Mucosa of rectum (tissue), 2 donors: Measurements from ENCODE around the gene DUSP22.

Experiments
- H3K27ac ChIP-seq, 2 donors: one replicate each; pipeline ENCODE4 v1.7.0; 2013; ENCODE audit warnings: inconsistent platforms in 2 of 2, low read depth in 2 of 2, low read length in 2 of 2
- H3K27me3 ChIP-seq, 2 donors: one replicate each; pipeline ENCODE4 v1.7.0; 2013; ENCODE audit warnings: low read length in 2 of 2; ENCODE audit not compliant: control insufficient read depth in 2 of 2, insufficient read depth in 2 of 2
- H3K36me3 ChIP-seq, 2 donors: one replicate each; pipeline ENCODE4 v1.7.0; 2013; ENCODE audit warnings: low read length in 2 of 2; ENCODE audit not compliant: control insufficient read depth in 2 of 2, insufficient read depth in 2 of 2
- H3K4me1 ChIP-seq, 2 donors: one replicate each; pipeline ENCODE4 v1.7.0; 2013; ENCODE audit warnings: low read length in 2 of 2, mild to moderate bottlenecking in 1 of 2; ENCODE audit not compliant: control insufficient read depth in 2 of 2, insufficient read depth in 2 of 2
- H3K4me3 ChIP-seq, 2 donors: one replicate each; pipeline ENCODE4 v1.7.0; 2013; ENCODE audit warnings: low read length in 2 of 2
- H3K9ac ChIP-seq, 2 donors: one replicate each; pipeline ENCODE4 v1.7.0; 2013; ENCODE audit warnings: low read length in 2 of 2, low read depth in 1 of 2, mild to moderate bottlenecking in 1 of 2
- H3K9me3 ChIP-seq, 2 donors: one replicate each; pipeline ENCODE4 v1.7.0; 2013; ENCODE audit warnings: low read length in 2 of 2; ENCODE audit not compliant: control insufficient read depth in 2 of 2
- donor health status: healthy.
- donor health status: Normal muscosa, but diverticular disease.

DUSP22 gene

GRCh38 chr6:396126-396520 is 103.8 kb downstream of the DUSP22 start:
- H3K9ac ChIP-seq, result no peak overlapping the region
- no peak overlapping the region for H3K4me3 ChIP-seq
- no peaks in the 10 kb centered on the region for H3K9me3 ChIP-seq
- peaks cover 2 to 3% of the 10 kb centered on the region in 2 donors for H3K4me1 ChIP-seq
- no peaks in the 10 kb centered on the region for H3K36me3 ChIP-seq
- H3K27ac ChIP-seq, result no peak overlapping the region
- peaks cover 28 to 32% of the 10 kb centered on the region in 2 donors for H3K27me3 ChIP-seq

DNA sequence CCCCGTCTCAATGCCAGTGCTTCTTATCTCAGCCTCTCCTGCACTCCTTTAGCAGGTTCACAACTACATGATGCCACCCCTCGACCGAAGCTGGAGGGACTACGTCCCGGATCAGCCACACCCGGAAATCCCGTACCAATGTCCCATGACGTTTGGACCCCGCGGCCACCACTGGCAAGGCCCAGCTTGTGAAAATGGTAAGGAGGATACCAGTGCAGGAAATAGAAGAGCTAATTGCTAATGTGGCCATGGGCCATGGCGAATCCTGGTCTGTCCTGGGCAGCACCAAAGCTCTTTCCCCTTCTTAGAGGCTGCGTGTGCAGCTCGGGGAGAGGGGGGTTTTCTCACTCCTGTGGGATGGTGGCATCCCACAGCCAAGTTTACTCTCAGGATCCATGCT is 104.8 kb downstream of the DUSP22 start:
- no peak overlapping the region for H3K9ac ChIP-seq
- H3K4me1 ChIP-seq, result peaks cover 1 to 3% of the 10 kb centered on the region in 2 donors
- peaks cover 25 to 26% of the 10 kb centered on the region in 2 donors for H3K27me3 ChIP-seq
- no peaks in the 10 kb centered on the region for H3K36me3 ChIP-seq
- H3K4me3 ChIP-seq, result no peak overlapping the region
- no peak overlapping the region for H3K27ac ChIP-seq
- no peaks in the 10 kb centered on the region for H3K9me3 ChIP-seq

DNA sequence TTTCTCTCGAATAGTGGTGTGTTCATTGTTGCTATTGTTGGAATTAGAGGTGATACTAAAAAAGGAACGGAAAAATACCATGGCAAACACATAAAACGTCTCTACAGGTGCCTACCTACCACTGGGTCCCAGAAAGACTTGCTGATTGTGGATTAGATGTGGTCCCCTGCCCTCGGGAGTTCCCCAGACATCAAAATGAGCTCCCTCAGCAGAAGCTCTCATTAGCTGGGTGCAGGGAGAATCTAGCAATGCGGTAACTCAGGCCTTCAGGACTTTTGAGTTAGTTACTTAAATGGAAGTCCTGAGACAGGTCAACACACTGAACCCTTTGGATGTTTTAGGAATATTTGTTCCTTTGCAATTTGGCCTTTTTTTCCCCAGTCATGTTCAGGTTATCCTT is 105.3 kb downstream of the DUSP22 start:
- H3K9ac ChIP-seq, result no peak overlapping the region
- H3K27me3 ChIP-seq, result peaks cover 20 to 21% of the 10 kb centered on the region in 2 donors
- H3K27ac ChIP-seq, result no peak overlapping the region
- H3K4me1 ChIP-seq, result peaks cover 0 to under 1% of the 10 kb centered on the region in 2 donors
- H3K4me3 ChIP-seq, result no peak overlapping the region
- H3K9me3 ChIP-seq, result no peaks in the 10 kb centered on the region
- H3K36me3 ChIP-seq, result no peaks in the 10 kb centered on the region

- H3K9ac ChIP-seq, result no peak overlapping the region
- H3K27me3 ChIP-seq, result peaks cover 16 to 20% of the 10 kb centered on the region in 2 donors
- H3K4me1 ChIP-seq, result no peaks in the 10 kb centered on the region
- no peak overlapping the region for H3K4me3 ChIP-seq
- no peak overlapping the region for H3K27ac ChIP-seq
- H3K9me3 ChIP-seq, result no peaks in the 10 kb centered on the region
- H3K36me3 ChIP-seq, result no peaks in the 10 kb centered on the region
Measured at GRCh38 chr6:398065-398464, 105.8 kb downstream of the DUSP22 start.

DNA sequence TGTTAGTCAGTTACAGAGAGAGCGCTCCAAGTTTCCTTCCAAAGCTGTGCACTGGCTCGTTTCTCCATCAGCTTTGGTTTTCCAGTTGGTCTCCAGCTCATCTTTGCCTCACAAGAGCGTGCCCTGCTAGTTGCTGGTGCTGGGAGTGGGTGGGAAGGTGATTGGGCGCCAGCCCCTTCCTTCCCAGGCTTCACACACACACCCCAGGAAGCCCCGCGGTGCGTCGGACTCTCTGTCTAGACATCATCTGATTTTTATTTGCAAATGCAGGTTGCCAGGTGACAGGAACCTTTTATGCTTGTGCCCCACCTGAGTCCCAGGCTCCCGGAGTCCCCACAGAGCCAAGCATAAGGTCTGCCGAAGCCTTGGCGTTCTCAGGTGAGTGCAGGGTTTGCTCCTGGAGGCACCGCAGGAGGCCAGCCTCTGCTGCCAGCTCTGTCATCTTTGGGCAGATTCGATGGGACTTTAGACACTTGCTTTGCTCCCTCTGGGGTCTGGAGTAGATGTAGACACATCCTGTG is 106.3 kb downstream of the DUSP22 start:
- peaks cover 1 to 3% of the 10 kb centered on the region in 2 donors for H3K4me1 ChIP-seq
- H3K36me3 ChIP-seq, result no peaks in the 10 kb centered on the region
- no peak overlapping the region for H3K27ac ChIP-seq
- H3K4me3 ChIP-seq, result no peak overlapping the region
- H3K9me3 ChIP-seq, result no peaks in the 10 kb centered on the region
- H3K27me3 ChIP-seq, result peaks cover 11 to 18% of the 10 kb centered on the region in 2 donors
- no peak overlapping the region for H3K9ac ChIP-seq

DNA sequence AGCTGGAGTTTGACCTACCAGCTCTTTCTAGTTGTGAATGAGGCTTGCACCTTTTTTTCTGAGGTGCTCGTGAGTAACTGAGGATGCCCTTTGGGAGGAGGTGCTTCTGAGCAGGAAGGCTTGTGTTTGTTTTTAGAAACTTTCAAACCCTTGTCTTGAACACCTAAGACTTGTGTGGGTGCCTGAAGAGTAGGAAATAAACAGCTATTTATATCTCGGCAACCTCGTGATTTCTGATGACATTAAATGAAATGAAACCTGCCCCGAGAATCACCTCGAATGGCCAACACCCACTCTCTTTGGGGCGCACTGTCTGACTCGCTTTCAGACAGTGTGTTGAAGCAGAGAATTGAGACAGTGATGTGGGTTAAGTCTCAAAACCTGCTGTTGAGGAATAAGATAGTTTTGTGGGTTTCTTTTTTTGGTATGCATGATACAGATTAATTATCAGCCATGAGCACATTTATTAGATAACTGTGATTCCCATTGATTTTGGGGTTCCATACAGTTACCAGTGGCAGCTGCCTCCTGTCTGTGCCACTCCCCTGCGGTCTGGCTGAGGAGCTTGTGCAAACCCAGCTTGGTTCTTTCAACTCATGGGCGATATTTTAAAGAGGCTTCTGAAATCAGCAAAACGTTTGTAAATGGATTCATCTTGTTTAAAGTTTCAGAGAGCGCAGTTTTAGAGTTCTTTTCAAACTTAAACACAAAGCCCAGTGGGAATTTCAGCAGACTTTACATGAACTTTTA is 107.7 kb downstream of the DUSP22 start:
- no peaks in the 10 kb centered on the region for H3K9me3 ChIP-seq
- peaks cover 3 to 7% of the 10 kb centered on the region in 2 donors for H3K4me1 ChIP-seq
- H3K9ac ChIP-seq, result no peak overlapping the region
- H3K4me3 ChIP-seq, result no peak overlapping the region
- no peaks in the 10 kb centered on the region for H3K36me3 ChIP-seq
- no peak overlapping the region for H3K27ac ChIP-seq
- peaks cover 4 to 9% of the 10 kb centered on the region in 2 donors for H3K27me3 ChIP-seq

DNA sequence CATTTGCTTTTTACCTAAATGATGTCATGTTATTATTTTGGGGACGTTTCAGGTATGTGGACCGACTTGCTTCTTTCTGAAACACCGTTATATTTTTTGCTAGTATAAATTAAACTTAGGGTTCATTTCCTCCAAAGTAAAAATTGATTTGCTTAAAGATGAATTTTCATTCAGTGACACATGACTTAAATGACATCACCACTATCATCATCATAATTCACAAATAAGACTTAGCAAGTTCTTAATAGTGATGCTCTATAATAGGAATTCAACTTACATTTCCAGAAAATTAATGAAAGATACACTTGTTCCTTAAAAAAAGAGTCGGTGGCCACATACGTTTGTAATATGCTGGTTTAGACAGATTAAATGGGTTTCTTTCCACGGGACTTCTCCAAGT is 108.5 kb downstream of the DUSP22 start:
- H3K36me3 ChIP-seq, result no peaks in the 10 kb centered on the region
- H3K27ac ChIP-seq, result no peak overlapping the region
- no peak overlapping the region for H3K9ac ChIP-seq
- H3K9me3 ChIP-seq, result no peaks in the 10 kb centered on the region
- H3K4me3 ChIP-seq, result no peak overlapping the region
- H3K4me1 ChIP-seq, result peaks cover 3 to 7% of the 10 kb centered on the region in 2 donors
- peaks cover 4% of the 10 kb centered on the region in 2 donors for H3K27me3 ChIP-seq
